ENCODE measurements around the gene DOK7. TPM values are rescaled to one million over a fixed set of nuclear protein-coding genes. Genes with fewer than 3 reads are reported as not detected.

Gene DOK7
- total and polyA plus RNA-seq, 4 donors: 0.13 to 0.84 (median 0.46) TPM

DNA sequence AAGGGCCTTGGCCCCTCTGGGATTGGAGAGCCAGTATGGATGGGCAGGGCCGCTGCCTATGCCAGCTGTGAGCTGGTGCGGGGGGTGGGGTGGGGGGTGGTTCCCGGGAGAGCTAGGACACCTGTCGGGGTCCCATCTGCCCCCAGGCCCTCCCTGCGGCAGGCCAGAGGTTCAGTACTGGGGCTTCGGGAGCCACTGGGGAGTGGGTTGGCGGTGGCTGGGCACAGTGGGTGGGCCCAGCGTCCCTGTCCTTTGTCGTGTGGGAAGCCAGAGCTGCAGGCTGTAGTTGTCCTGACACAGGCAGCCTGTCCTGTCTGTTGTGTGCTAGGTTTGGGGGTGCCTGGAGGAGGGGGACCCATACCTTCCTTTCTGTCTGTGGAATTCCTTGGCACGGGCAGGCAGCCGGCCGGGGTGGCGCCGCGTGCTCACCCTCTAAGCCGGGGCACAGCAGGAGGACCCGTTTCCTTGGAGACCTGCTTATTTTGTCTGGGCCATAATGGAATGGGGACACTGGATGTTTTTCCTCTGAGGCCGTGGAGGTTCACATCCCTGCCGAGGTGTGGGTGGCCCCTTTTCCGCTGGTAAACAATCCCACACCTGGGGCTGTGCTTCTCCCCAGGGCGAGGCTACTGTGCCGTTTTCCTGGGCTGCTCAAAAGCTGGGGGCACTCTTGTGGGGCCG lies 14.8 kb downstream of the DOK7 start:
- Histone ChIP-seq H3K4me1 (ENCODE audit: control insufficient read depth in 4 of 4, insufficient read depth in 4 of 4, low read length in 3 of 4) (peaks cover 0 to 8% (median 2%) of the 10 kb centered on the region in 4 donors), H3K36me3 (ENCODE audit: control insufficient read depth in 4 of 4, insufficient read depth in 3 of 4, low read depth in 1 of 4, low read length in 3 of 4) (no peaks in the 10 kb centered on the region), H3K27me3 (ENCODE audit: control insufficient read depth in 4 of 4, insufficient read depth in 4 of 4, low read length in 3 of 4) (no peaks in the 10 kb centered on the region), H3K27ac (ENCODE audit: low read depth in 1 of 2, low read length in 2 of 2) (no peak overlapping the region), H3K4me3 (ENCODE audit: low read depth in 1 of 3, low read length in 3 of 3) (no peak overlapping the region), H3K9me3 (ENCODE audit: control insufficient read depth in 4 of 4, low read length in 3 of 4) (no peaks in the 10 kb centered on the region), H3K9ac (ENCODE audit: low read depth in 1 of 2, low read length in 2 of 2) (no peak overlapping the region)
- no peak for DNase-seq (ENCODE audit: low spot score)
- TF ChIP-seq RAD21 (IDR thresholded peaks at IDR 0.05) (no peak), NR2F2 (IDR thresholded peaks at IDR 0.05) (no peak), FOXA1 (IDR thresholded peaks at IDR 0.05) (no peak), RXRA (IDR thresholded peaks at IDR 0.05) (no peak), EGR1 (IDR thresholded peaks at IDR 0.05; ENCODE audit: low read depth in 2 of 2) (no peak), TAF1 (conservative IDR thresholded peaks at IDR 0.05) (no peak), HNF4G (IDR thresholded peaks at IDR 0.05) (no peak), GABPA (IDR thresholded peaks at IDR 0.05 in 1 of 2, conservative IDR thresholded peaks at IDR 0.05 in 1 of 2) (no peak), FOXA2 (IDR thresholded peaks at IDR 0.05) (no peak), YY1 (IDR thresholded peaks at IDR 0.05) (no peak), HNF4A (conservative IDR thresholded peaks at IDR 0.05) (no peak)
- TF ChIP-seq, protein P1, sequence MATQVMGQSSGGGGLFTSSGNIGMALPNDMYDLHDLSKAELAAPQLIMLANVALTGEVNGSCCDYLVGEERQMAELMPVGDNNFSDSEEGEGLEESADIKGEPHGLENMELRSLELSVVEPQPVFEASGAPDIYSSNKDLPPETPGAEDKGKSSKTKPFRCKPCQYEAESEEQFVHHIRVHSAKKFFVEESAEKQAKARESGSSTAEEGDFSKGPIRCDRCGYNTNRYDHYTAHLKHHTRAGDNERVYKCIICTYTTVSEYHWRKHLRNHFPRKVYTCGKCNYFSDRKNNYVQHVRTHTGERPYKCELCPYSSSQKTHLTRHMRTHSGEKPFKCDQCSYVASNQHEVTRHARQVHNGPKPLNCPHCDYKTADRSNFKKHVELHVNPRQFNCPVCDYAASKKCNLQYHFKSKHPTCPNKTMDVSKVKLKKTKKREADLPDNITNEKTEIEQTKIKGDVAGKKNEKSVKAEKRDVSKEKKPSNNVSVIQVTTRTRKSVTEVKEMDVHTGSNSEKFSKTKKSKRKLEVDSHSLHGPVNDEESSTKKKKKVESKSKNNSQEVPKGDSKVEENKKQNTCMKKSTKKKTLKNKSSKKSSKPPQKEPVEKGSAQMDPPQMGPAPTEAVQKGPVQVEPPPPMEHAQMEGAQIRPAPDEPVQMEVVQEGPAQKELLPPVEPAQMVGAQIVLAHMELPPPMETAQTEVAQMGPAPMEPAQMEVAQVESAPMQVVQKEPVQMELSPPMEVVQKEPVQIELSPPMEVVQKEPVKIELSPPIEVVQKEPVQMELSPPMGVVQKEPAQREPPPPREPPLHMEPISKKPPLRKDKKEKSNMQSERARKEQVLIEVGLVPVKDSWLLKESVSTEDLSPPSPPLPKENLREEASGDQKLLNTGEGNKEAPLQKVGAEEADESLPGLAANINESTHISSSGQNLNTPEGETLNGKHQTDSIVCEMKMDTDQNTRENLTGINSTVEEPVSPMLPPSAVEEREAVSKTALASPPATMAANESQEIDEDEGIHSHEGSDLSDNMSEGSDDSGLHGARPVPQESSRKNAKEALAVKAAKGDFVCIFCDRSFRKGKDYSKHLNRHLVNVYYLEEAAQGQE (IDR thresholded peaks at IDR 0.05): no peak
- TF ChIP-seq, protein P2, sequence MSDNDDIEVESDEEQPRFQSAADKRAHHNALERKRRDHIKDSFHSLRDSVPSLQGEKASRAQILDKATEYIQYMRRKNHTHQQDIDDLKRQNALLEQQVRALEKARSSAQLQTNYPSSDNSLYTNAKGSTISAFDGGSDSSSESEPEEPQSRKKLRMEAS (IDR thresholded peaks at IDR 0.05): no peak
- TF ChIP-seq, protein P3, sequence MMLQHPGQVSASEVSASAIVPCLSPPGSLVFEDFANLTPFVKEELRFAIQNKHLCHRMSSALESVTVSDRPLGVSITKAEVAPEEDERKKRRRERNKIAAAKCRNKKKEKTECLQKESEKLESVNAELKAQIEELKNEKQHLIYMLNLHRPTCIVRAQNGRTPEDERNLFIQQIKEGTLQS (IDR thresholded peaks at IDR 0.05): no peak
- TF ChIP-seq, protein P4, sequence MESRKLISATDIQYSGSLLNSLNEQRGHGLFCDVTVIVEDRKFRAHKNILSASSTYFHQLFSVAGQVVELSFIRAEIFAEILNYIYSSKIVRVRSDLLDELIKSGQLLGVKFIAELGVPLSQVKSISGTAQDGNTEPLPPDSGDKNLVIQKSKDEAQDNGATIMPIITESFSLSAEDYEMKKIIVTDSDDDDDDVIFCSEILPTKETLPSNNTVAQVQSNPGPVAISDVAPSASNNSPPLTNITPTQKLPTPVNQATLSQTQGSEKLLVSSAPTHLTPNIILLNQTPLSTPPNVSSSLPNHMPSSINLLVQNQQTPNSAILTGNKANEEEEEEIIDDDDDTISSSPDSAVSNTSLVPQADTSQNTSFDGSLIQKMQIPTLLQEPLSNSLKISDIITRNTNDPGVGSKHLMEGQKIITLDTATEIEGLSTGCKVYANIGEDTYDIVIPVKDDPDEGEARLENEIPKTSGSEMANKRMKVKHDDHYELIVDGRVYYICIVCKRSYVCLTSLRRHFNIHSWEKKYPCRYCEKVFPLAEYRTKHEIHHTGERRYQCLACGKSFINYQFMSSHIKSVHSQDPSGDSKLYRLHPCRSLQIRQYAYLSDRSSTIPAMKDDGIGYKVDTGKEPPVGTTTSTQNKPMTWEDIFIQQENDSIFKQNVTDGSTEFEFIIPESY (IDR thresholded peaks at IDR 0.05): no peak
- 83% methylated on average over 23 of the region's 23 CpGs for WGBS

DNA sequence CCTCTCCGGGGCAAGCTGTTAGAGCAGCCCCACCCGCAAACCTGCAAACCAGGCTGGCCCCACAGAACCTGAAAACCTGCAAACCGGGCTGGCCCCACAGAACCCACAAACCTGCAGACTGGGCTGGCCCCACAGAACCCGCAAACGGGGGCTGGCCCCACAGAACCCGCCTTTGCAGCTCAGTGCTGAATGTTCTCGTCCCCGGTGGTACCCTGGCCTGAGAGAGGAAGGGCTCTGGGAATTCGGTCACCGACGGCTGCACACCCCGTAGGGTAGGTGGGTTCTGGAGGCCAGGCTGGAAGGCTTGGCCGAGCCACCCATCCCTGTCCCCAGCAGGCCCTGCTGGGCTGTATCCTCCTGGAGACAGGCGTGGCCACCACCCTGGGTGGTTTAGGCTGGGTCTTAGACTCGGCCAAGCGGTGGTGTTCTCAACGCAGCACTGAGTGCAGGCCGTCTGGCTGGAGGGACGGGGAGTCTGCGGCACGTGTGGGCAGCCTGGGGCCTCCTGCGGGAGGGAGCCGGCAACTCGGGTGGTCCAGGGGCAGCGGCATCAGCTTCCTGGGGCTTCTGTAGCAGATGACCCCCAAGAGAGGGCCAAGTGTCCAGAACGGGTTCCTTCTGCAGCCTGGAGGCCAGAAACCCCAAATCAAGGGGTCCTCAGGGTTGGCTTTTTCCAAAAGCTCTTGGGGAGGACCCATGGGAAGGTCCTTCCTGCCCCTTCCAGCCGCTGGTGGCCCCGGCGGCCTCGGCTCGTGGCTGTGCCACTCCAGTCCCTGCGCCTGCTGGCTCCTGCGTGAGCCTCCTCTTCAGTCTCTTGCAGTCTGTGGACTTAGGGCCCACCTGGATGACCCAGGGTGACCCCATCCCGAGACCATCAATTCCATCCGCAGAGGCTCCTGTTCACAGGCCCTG lies 15.6 kb downstream of the DOK7 start:
- WGBS: 93% methylated on average over 35 of the region's 35 CpGs
- no peaks in the 10 kb centered on the region for H3K27me3 ChIP-seq (ENCODE audit: control insufficient read depth in 4 of 4, insufficient read depth in 4 of 4, low read length in 3 of 4)
- TF ChIP-seq EGR1 (IDR thresholded peaks at IDR 0.05; ENCODE audit: low read depth in 2 of 2): no peak
- TF ChIP-seq TAF1 (conservative IDR thresholded peaks at IDR 0.05): no peak
- TF ChIP-seq, protein P5, sequence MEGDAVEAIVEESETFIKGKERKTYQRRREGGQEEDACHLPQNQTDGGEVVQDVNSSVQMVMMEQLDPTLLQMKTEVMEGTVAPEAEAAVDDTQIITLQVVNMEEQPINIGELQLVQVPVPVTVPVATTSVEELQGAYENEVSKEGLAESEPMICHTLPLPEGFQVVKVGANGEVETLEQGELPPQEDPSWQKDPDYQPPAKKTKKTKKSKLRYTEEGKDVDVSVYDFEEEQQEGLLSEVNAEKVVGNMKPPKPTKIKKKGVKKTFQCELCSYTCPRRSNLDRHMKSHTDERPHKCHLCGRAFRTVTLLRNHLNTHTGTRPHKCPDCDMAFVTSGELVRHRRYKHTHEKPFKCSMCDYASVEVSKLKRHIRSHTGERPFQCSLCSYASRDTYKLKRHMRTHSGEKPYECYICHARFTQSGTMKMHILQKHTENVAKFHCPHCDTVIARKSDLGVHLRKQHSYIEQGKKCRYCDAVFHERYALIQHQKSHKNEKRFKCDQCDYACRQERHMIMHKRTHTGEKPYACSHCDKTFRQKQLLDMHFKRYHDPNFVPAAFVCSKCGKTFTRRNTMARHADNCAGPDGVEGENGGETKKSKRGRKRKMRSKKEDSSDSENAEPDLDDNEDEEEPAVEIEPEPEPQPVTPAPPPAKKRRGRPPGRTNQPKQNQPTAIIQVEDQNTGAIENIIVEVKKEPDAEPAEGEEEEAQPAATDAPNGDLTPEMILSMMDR (IDR thresholded peaks at IDR 0.05; ENCODE audit: low read depth, low read length, missing input control): no peak
- TF ChIP-seq, protein P3 (IDR thresholded peaks at IDR 0.05): no peak
- no peak for TF ChIP-seq YY1 (IDR thresholded peaks at IDR 0.05)
- TF ChIP-seq FOXA2 (IDR thresholded peaks at IDR 0.05): no peak
- TF ChIP-seq, protein P1 (IDR thresholded peaks at IDR 0.05): no peak
- TF ChIP-seq, protein P2 (IDR thresholded peaks at IDR 0.05): no peak
- no peak for TF ChIP-seq FOXA1 (IDR thresholded peaks at IDR 0.05)
- TF ChIP-seq RAD21 (IDR thresholded peaks at IDR 0.05): no peak

More for the DNA sequence above, 15.6 kb downstream of the DOK7 start:
- Histone ChIP-seq H3K9ac (ENCODE audit: low read depth in 1 of 2, low read length in 2 of 2) (no peak overlapping the region), H3K4me1 (ENCODE audit: control insufficient read depth in 4 of 4, insufficient read depth in 4 of 4, low read length in 3 of 4) (peaks cover 0 to 8% (median 2%) of the 10 kb centered on the region in 4 donors), H3K36me3 (ENCODE audit: control insufficient read depth in 4 of 4, insufficient read depth in 3 of 4, low read depth in 1 of 4, low read length in 3 of 4) (no peaks in the 10 kb centered on the region), H3K27ac (ENCODE audit: low read depth in 1 of 2, low read length in 2 of 2) (no peak overlapping the region), H3K9me3 (ENCODE audit: control insufficient read depth in 4 of 4, low read length in 3 of 4) (no peaks in the 10 kb centered on the region), H3K4me3 (ENCODE audit: low read depth in 1 of 3, low read length in 3 of 3) (no peak overlapping the region)
- DNase-seq (ENCODE audit: low spot score): no peak
